ENCODE measurements around the gene MAN1C1. TPM values are rescaled to one million over a fixed set of nuclear protein-coding genes. Genes with fewer than 3 reads are reported as not detected.

Gene MAN1C1
- total RNA-seq, 1 experiment from 2014 or later: 1.2 TPM

DNA sequence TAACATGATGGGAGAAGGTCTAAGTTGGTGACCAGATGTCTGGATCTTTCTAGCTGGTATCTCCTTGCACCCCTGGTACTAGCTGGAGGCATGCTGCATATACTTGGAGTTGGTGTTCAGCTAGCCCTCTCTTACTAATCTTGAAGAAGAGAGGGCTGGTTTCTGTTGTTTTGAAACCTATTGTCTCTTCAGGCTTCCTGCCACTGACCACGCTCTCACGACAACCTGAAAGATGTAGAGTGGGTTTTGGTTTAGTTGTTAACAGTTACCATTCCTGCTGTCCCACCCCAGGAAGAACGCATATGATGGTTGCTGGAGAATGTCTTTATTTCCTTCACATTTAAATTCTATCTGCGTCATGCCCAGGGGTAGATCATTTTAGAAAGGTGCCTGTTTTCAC is 3.6 kb downstream of the MAN1C1 start:
- ChIA-PET POLR2A (no interaction called here), CTCF (interaction anchor here (1.9 kb wide), 1 partner anchor 11 kb away, joined by 4 read pairs; no protein-coding TSS in a partner anchor), RAD21 (ENCODE audit: low non-redundant PET in 1 of 2, low total read pairs in 2 of 2, uncharacterized antibody in 2 of 2, unreplicated experiment in 2 of 2) (no interaction called here)
- no peak overlapping the region for H3K4me2 ChIP-seq (ENCODE audit: low read length)
- DNase-seq (ENCODE audit: low read depth, low spot score) (no peak), ATAC-seq (no peak)
- intact Hi-C loops (cut with micrococcal nuclease): no loop called here
- H3K4me1 ChIP-seq (ENCODE audit: control insufficient read depth in 1 of 2, insufficient read depth in 2 of 2, low read length in 2 of 2): peaks cover 5 to 13% of the 10 kb centered on the region in 2 experiments; a peak in 3 of 4 replicates
- no peak overlapping the region for H3K27ac ChIP-seq (ENCODE audit: low read depth, low read length)
- TF ChIP-seq, protein P1, sequence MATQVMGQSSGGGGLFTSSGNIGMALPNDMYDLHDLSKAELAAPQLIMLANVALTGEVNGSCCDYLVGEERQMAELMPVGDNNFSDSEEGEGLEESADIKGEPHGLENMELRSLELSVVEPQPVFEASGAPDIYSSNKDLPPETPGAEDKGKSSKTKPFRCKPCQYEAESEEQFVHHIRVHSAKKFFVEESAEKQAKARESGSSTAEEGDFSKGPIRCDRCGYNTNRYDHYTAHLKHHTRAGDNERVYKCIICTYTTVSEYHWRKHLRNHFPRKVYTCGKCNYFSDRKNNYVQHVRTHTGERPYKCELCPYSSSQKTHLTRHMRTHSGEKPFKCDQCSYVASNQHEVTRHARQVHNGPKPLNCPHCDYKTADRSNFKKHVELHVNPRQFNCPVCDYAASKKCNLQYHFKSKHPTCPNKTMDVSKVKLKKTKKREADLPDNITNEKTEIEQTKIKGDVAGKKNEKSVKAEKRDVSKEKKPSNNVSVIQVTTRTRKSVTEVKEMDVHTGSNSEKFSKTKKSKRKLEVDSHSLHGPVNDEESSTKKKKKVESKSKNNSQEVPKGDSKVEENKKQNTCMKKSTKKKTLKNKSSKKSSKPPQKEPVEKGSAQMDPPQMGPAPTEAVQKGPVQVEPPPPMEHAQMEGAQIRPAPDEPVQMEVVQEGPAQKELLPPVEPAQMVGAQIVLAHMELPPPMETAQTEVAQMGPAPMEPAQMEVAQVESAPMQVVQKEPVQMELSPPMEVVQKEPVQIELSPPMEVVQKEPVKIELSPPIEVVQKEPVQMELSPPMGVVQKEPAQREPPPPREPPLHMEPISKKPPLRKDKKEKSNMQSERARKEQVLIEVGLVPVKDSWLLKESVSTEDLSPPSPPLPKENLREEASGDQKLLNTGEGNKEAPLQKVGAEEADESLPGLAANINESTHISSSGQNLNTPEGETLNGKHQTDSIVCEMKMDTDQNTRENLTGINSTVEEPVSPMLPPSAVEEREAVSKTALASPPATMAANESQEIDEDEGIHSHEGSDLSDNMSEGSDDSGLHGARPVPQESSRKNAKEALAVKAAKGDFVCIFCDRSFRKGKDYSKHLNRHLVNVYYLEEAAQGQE (IDR thresholded peaks at IDR 0.05; ENCODE audit: low read depth): no peak
- no peak for TF ChIP-seq TCF7L2 (IDR thresholded peaks at IDR 0.05; ENCODE audit: borderline replicate concordance, extremely low read depth, insufficient read depth, insufficient read length)
- no peak for TF ChIP-seq SIN3A (IDR thresholded peaks at IDR 0.05; ENCODE audit: low read depth)
- TF ChIP-seq, protein P2, sequence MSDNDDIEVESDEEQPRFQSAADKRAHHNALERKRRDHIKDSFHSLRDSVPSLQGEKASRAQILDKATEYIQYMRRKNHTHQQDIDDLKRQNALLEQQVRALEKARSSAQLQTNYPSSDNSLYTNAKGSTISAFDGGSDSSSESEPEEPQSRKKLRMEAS (IDR thresholded peaks at IDR 0.05): no peak
- TF ChIP-seq, protein P3, sequence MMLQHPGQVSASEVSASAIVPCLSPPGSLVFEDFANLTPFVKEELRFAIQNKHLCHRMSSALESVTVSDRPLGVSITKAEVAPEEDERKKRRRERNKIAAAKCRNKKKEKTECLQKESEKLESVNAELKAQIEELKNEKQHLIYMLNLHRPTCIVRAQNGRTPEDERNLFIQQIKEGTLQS (IDR thresholded peaks at IDR 0.05): no peak
- TF ChIP-seq SP1 (IDR thresholded peaks at IDR 0.05; ENCODE audit: low read depth): no peak
- TF ChIP-seq, protein P4, sequence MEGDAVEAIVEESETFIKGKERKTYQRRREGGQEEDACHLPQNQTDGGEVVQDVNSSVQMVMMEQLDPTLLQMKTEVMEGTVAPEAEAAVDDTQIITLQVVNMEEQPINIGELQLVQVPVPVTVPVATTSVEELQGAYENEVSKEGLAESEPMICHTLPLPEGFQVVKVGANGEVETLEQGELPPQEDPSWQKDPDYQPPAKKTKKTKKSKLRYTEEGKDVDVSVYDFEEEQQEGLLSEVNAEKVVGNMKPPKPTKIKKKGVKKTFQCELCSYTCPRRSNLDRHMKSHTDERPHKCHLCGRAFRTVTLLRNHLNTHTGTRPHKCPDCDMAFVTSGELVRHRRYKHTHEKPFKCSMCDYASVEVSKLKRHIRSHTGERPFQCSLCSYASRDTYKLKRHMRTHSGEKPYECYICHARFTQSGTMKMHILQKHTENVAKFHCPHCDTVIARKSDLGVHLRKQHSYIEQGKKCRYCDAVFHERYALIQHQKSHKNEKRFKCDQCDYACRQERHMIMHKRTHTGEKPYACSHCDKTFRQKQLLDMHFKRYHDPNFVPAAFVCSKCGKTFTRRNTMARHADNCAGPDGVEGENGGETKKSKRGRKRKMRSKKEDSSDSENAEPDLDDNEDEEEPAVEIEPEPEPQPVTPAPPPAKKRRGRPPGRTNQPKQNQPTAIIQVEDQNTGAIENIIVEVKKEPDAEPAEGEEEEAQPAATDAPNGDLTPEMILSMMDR (IDR thresholded peaks at IDR 0.05 in 2 of 3, conservative IDR thresholded peaks at IDR 0.05 in 1 of 3; ENCODE audit: borderline replicate concordance in 1 of 3, insufficient read depth in 1 of 3, low read depth in 2 of 3, low read length in 2 of 3): no peak
- no peak for TF ChIP-seq CBX3 (IDR thresholded peaks at IDR 0.05; ENCODE audit: low read depth)
- no peak for TF ChIP-seq YY1 (IDR thresholded peaks at IDR 0.05; ENCODE audit: extremely low read depth, insufficient replicate concordance, low read depth, low read length)
- no peak overlapping the region for H3K9ac ChIP-seq (ENCODE audit: low read length)
- no peaks in the 10 kb centered on the region for H3K9me3 ChIP-seq (ENCODE audit: control insufficient read depth in 1 of 2, insufficient read depth in 1 of 2, low read depth in 1 of 2, low read length in 2 of 2)
- H2AFZ ChIP-seq (ENCODE audit: low read depth, low read length, poor library complexity, severe bottlenecking): no peak overlapping the region
- no peaks in the 10 kb centered on the region for H4K20me1 ChIP-seq (ENCODE audit: insufficient read depth)
- no peaks in the 10 kb centered on the region for H3K79me2 ChIP-seq (ENCODE audit: insufficient read depth, low read length)
- no peak overlapping the region for H3K4me3 ChIP-seq (replicated peaks in 1 of 2; ENCODE audit: low read depth in 1 of 2, low read length in 2 of 2)
- no peaks in the 10 kb centered on the region for H3K36me3 ChIP-seq (ENCODE audit: control insufficient read depth in 1 of 2, insufficient read depth in 2 of 2, low read length in 2 of 2)
- no peaks in the 10 kb centered on the region for H3K9me2 ChIP-seq (ENCODE audit: insufficient read depth)
- H3K27me3 ChIP-seq (ENCODE audit: insufficient read depth, low read length): peaks cover 22% of the 10 kb centered on the region; the same call in 1 of the 2 replicates
- BruUV-seq (replicated peaks): no TSS peak

Data from HCT116 (cell line).